Measurements from ENCODE around the gene EPYC. TPM values are rescaled to one million over a fixed set of nuclear protein-coding genes. Genes with fewer than 3 reads are reported as not detected.

EPYC gene
- total and polyA plus RNA-seq, 2 of the 4 experiments (the other 2 are of a cell fraction): not detected

DNA sequence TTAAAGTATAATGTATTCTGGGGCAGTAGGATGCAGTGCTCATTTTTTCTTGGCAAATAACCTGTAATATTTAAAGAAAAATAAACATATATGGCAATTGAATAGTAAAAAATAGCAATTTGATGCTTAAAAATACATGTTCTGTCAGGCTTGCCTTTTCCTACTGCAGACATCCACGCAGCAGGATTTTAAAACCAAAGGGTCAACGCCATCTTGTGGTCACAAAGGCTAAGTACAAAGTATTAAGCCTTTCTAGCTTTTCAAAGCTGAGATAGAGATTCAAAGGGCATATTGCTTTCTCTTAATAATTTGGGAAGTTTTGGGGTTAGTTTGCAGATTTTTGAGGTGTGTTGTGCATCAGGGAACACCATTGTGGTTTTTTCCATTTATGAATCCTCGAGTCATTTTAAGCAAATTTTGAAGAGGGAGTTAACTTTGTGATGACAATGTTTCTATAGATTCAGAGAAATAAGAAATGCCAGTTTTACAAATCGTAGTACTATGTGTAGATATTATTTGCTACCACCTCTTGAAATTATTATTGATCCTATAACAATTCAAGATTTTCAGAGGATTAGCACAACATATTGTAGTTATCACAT, 45.1 kb downstream of the EPYC start:
- intact Hi-C loops (cut with micrococcal nuclease) (loop anchor here (1.0 kb wide), 1 partner anchor 396 kb away; no protein-coding TSS in a partner anchor), dilution Hi-C loops (cut with HindIII; ENCODE audit: low sequenced_read_pairs, unreplicated experiment) (no loop called here), in situ Hi-C loops (cut with MboI; ENCODE audit: low sequenced_read_pairs) (loop anchor here (25.0 kb wide), 1 partner anchor 1678 kb away; no protein-coding TSS in a partner anchor)
- no TSS peak for BruUV-seq (replicated peaks)
- Histone ChIP-seq H3K27ac (ENCODE audit: insufficient read depth, low read length) (no peak overlapping the region), H2BK120ac (ENCODE audit: low read depth, low read length) (no peak overlapping the region), H2BK15ac (ENCODE audit: low read depth, low read length) (no peak overlapping the region), H2AK9ac (replicated peaks; ENCODE audit: low read depth, low read length, poor library complexity) (no peak overlapping the region), H3K14ac (replicated peaks; ENCODE audit: low read depth, low read length) (no peak overlapping the region), H2BK5ac (ENCODE audit: low read depth, low read length, poor library complexity, severe bottlenecking) (no peak overlapping the region), H2AFZ (replicated peaks; ENCODE audit: low read length, poor library complexity) (no peak overlapping the region), H3K4me3 (ENCODE audit: insufficient read depth, low read depth, low read length) (no peak overlapping the region), H3K36me3 (ENCODE audit: control insufficient read depth, insufficient read depth, low read length) (no peaks in the 10 kb centered on the region), H2BK20ac (ENCODE audit: low read depth, low read length) (no peak overlapping the region), H3K9me1 (ENCODE audit: insufficient read depth, low read length) (no peaks in the 10 kb centered on the region), H3K9ac (ENCODE audit: low read depth, low read length) (no peak overlapping the region), H3K56ac (ENCODE audit: extremely low read depth, insufficient read depth, low read length) (no peak overlapping the region), H4K5ac (ENCODE audit: low read depth, low read length) (no peak overlapping the region), H3K9me3 (ENCODE audit: control insufficient read depth, insufficient read depth, low read length) (no peaks in the 10 kb centered on the region), H3K18ac (ENCODE audit: low read depth, low read length) (no peak overlapping the region), H2AK5ac (ENCODE audit: low read depth, low read length) (no peak overlapping the region), H3K27me3 (ENCODE audit: control insufficient read depth, insufficient read depth, low read length) (no peaks in the 10 kb centered on the region), H4K8ac (ENCODE audit: low read depth in 2 of 2, low read length in 2 of 2) (no peak overlapping the region), H3K4me2 (ENCODE audit: low read depth, low read length) (no peak overlapping the region), H3K23ac (ENCODE audit: low read depth, low read length) (no peak overlapping the region), H4K20me1 (ENCODE audit: insufficient read depth, low read length) (no peaks in the 10 kb centered on the region), H3K4ac (ENCODE audit: low read depth, low read length) (no peak overlapping the region), H4K91ac (ENCODE audit: insufficient read depth, low read depth, low read length) (no peak overlapping the region), H3K79me1 (ENCODE audit: low read depth in 1 of 2, low read length in 2 of 2) (no peaks in the 10 kb centered on the region), H3K4me1 (ENCODE audit: control insufficient read depth, insufficient read depth, low read length) (no peaks in the 10 kb centered on the region)
- no peak for TF ChIP-seq CEBPB (IDR thresholded peaks at IDR 0.05; ENCODE audit: low read depth, low read length)
- TF ChIP-seq SMC3 (IDR thresholded peaks at IDR 0.05; ENCODE audit: low read depth, low read length): peak; percentile 57
- TF ChIP-seq, protein P1, sequence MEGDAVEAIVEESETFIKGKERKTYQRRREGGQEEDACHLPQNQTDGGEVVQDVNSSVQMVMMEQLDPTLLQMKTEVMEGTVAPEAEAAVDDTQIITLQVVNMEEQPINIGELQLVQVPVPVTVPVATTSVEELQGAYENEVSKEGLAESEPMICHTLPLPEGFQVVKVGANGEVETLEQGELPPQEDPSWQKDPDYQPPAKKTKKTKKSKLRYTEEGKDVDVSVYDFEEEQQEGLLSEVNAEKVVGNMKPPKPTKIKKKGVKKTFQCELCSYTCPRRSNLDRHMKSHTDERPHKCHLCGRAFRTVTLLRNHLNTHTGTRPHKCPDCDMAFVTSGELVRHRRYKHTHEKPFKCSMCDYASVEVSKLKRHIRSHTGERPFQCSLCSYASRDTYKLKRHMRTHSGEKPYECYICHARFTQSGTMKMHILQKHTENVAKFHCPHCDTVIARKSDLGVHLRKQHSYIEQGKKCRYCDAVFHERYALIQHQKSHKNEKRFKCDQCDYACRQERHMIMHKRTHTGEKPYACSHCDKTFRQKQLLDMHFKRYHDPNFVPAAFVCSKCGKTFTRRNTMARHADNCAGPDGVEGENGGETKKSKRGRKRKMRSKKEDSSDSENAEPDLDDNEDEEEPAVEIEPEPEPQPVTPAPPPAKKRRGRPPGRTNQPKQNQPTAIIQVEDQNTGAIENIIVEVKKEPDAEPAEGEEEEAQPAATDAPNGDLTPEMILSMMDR (conservative IDR thresholded peaks at IDR 0.05; ENCODE audit: low read depth, low read length): peak; percentile 71
- TF ChIP-seq RAD21 (IDR thresholded peaks at IDR 0.05; ENCODE audit: low read length): peak; percentile 59
- no peak for TF ChIP-seq BHLHE40 (IDR thresholded peaks at IDR 0.05; ENCODE audit: low read depth, low read length)
- ATAC-seq (ENCODE audit: low read depth) (peak; percentile 95), DNase-seq (peak; percentile 58)
- no CpG with 5 or more reads among the region's 4 CpGs for WGBS, 2 experiments (ENCODE audit: extremely low coverage in 2 of 2, insufficient read length in 1 of 2)
- CTCF ChIA-PET: interaction anchor here (1.0 to 1.6 kb wide), 4 partner anchors 10 to 222 kb away, joined by 4 to 9 read pairs (median 6); no protein-coding TSS in a partner anchor
- POLR2A ChIA-PET (ENCODE audit: unreplicated experiment): interaction anchor here (1.0 kb wide), 2 partner anchors 15 to 216 kb away, joined by 3 read pairs; no protein-coding TSS in a partner anchor

Data from IMR-90 (cell line).